SH-SY5Y (cell line): Measurements from ENCODE around the gene TMEM39B.

Source experiments
- GATA2 ChIP-seq: IDR thresholded peaks from 2 replicates; pipeline ENCODE4 v1.6.1; 2011; ENCODE audit warnings: mild to moderate bottlenecking, low read depth, low read length
- GATA3 ChIP-seq: IDR thresholded peaks from 2 replicates; pipeline ENCODE4 v1.6.1; 2011; ENCODE audit warnings: low read depth, mild to moderate bottlenecking, low read length, moderate library complexity

DNA sequence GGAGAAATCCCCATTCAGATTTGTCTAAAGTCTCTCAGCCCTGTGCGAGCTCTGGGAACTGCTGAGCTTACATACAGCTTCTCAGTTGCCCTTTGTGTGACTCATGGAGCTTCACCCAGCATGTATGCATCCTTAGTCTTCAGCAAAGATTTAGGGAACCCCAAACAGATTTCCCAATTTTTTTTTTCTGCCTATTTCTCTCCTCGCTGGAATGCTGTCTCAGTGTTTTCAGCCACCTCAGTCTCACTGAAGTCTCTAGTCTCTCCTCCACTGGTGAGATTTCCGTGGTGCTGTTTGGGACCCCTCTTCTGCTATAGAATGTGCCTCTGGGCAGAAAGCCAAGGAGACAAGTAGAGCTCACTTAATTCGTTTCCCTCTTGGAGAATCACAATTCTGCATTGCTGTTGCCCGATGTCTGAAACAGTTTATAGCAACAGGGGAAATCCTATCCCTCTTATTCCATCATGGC lies 78.6 kb downstream of the TMEM39B start:
- TF ChIP-seq GATA2 (no peak), GATA3 (no peak)
